Mammary microvascular endothelial cell (primary cell): ENCODE measurements around the gene RSPRY1. TPM values are rescaled to one million over a fixed set of nuclear protein-coding genes. Genes with fewer than 3 reads are reported as not detected.

ENCODE experiments used
- total RNA-seq: library from RNA; depleted of rRNA; stranded (reverse); fragments of >200 nt; gene quantifications from 2 replicates; pipeline ENCODE4 v1.2.3, GENCODE V29; 2015

RSPRY1 gene
- total RNA-seq = 29.7 and 30.0 TPM in 2 replicates

GRCh38 chr16:57185945-57186871 is at the start of gene RSPRY1, which contains the start of gene PSME3IP1:
Gene RSPRY1, plus strand, starts transcription at chr16:57186329. Its CDS starts 18,330 bp downstream, at chr16:57204659.
Gene PSME3IP1, minus strand, starts transcription at chr16:57186039. Its CDS starts 12,185 bp downstream, at chr16:57173854.

GRCh38 chr16:57244767-57245471 is 58.8 kb downstream of the RSPRY1 start, which contains the start of gene ARL2BP:
Gene ARL2BP, plus strand, starts transcription at chr16:57245259. Its CDS starts 109 bp downstream, at chr16:57245368.

DNA sequence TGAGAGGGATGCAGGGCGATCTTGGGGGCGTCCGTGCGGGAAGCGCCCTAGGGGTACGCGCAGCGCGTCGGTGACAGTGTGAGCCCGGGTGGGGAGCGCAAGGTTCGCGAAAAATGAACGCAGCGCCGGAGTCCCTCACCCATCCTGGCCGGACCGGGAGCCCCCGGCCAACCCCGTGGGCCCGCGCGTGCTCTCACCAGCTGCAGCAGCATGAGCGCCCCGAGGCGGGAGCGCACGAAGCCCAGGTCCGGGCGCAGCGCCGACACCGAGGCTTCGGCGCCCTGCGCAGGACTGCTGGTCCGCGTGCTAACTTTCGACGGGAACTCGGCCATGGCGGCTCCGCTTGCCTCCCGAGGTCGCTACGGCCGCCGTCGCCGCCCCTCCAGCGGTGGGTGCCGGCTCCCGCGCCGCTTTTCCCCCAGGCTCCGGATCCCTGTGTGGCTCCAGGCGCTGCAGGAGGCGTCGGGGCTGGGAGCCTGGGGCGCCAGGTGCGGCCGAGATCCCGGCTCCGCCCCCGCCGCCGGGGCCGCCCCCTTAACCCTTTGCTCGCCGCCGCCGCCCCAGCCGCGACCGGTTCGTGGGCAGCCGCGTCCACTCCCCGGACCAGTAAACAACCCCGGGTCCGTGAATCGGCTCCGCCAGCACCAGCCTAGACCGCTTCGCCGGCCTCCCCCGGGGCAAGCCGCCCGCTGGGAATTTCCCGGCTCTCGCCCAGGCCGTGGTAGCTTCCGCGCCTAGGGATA is 98.3 kb downstream of the RSPRY1 start, which contains the start of gene PLLP:
PLLP (minus strand) TSS at position 464 of the 743 bp plus-strand sequence; CDS start at position 332, 132 bp downstream.

Other genes starting within 250 kb of the RSPRY1 start
- 24.0 and 30.0 TPM in 2 replicates for gene CETP, start 224.4 kb upstream of the RSPRY1 start, total RNA-seq
- 40.2 and 43.3 TPM in 2 replicates for gene NLRC5, start 196.8 kb upstream of the RSPRY1 start, total RNA-seq
- 87.7 and 89.0 TPM in 2 replicates for gene CPNE2, start 93.7 kb upstream of the RSPRY1 start, total RNA-seq
- 58.0 and 66.2 TPM in 2 replicates for gene PSME3IP1, start 290 bp upstream of the RSPRY1 start, total RNA-seq
- gene ARL2BP, start 58.9 kb downstream of the RSPRY1 start, total RNA-seq = 117 and 124 TPM in 2 replicates
- gene PLLP, start 98.3 kb downstream of the RSPRY1 start, total RNA-seq = 2.1 and 3.0 TPM in 2 replicates
- not detected in 2 replicates for gene CCL22, start 172.5 kb downstream of the RSPRY1 start, total RNA-seq
- 5.1 and 6.1 TPM in 2 replicates for gene CX3CL1, start 186.2 kb downstream of the RSPRY1 start, total RNA-seq
- not detected in 2 replicates for gene CCL17, start 218.4 kb downstream of the RSPRY1 start, total RNA-seq